H1 (cell line): ENCODE measurements around the gene VPS52. TPM values are rescaled to one million over a fixed set of nuclear protein-coding genes. Genes with fewer than 3 reads are reported as not detected.

Experiments used
- CTCF ChIA-PET: fragments of 300-600 bp; sonication (Branson Sonifier 250); formaldehyde crosslinking; loops from one replicate; lab custom pipeline; 2021; ENCODE audit not compliant: partially characterized antibody; lab: Charles Lee
- POLR2A ChIA-PET: fragments of 300-600 bp; sonication (Branson Sonifier 250); formaldehyde crosslinking; loops from one replicate; lab custom pipeline; 2021; ENCODE audit warnings: inconsistent platforms; ENCODE audit not compliant: partially characterized antibody; lab: Charles Lee
- DNase-seq, 2 experiments: peaks; one replicate each; pipeline versions ENCODE4 v3.0.0 to v3.0.0-alpha.2; 2010 to 2022; ENCODE audit warnings: low spot score in 2 of 2, low read depth in 1 of 2, mixed read lengths in 1 of 2
- FAIRE-seq: peaks from 2 replicates; lab custom pipeline; 2011; peaks lifted over from hg19 to GRCh38; lab: Jason Lieb, UNC
- H2AFZ ChIP-seq: 2 replicates; pipeline ENCODE4 v1.8.1; 2012; ENCODE audit warnings: low read length, inconsistent platforms
- H2AK5ac ChIP-seq: 2 replicates; pipeline ENCODE4 v1.6.1; 2013; ENCODE audit warnings: low read depth, low read length
- H2BK120ac ChIP-seq: replicated peaks from 2 replicates; pipeline ENCODE3; 2013; ENCODE audit warnings: low read depth, low read length, inconsistent platforms
- H2BK12ac ChIP-seq: 2 replicates; pipeline ENCODE4 v1.6.1; 2013; ENCODE audit warnings: low read depth, low read length
- H2BK15ac ChIP-seq: 2 replicates; pipeline ENCODE4 v1.6.1; 2013; ENCODE audit warnings: low read length
- H2BK20ac ChIP-seq: 2 replicates; pipeline ENCODE4 v1.6.1; 2013; ENCODE audit warnings: low read length
- H2BK5ac ChIP-seq: 2 replicates; pipeline ENCODE4 v1.6.1; 2013; ENCODE audit warnings: low read depth, low read length
- H3K14ac ChIP-seq: 2 replicates; pipeline ENCODE4 v1.6.1; 2013; ENCODE audit warnings: inconsistent platforms; ENCODE audit not compliant: insufficient read length
- H3K18ac ChIP-seq: 2 replicates; pipeline ENCODE4 v1.6.1; 2013; ENCODE audit warnings: low read length; ENCODE audit errors: extremely low read depth
- H3K23ac ChIP-seq: 2 replicates; pipeline ENCODE4 v1.6.1; 2013; ENCODE audit warnings: inconsistent platforms; ENCODE audit not compliant: insufficient read length
- H3K23me2 ChIP-seq: 2 replicates; pipeline ENCODE4 v1.6.1; 2013; ENCODE audit warnings: low read depth, low read length
- H3K27ac ChIP-seq: 2 replicates; pipeline ENCODE4 v1.6.1; 2011; ENCODE audit warnings: low read depth, low read length, inconsistent platforms
- H3K27me3 ChIP-seq, 4 experiments: replicated peaks in 1 of 4; 1 replicate in 1 of 4; 2 replicates in 3 of 4; pipeline versions ENCODE4 v1.6.1 to v1.8.1; 2011 to 2013; ENCODE audit warnings: low read length in 3 of 4, mild to moderate bottlenecking in 3 of 4, inconsistent platforms in 2 of 4, mixed read lengths in 2 of 4, moderate library complexity in 1 of 4; ENCODE audit not compliant: control insufficient read depth in 3 of 4, insufficient read depth in 3 of 4; ENCODE audit errors: extremely low read depth in 1 of 4
- H3K36me3 ChIP-seq, 4 experiments: 2 replicates each; pipeline versions ENCODE4 v1.6.1 to v1.8.1; 2011 to 2013; ENCODE audit warnings: mild to moderate bottlenecking in 4 of 4, low read length in 3 of 4, moderate library complexity in 2 of 4, control low read depth in 1 of 4, inconsistent platforms in 1 of 4; ENCODE audit not compliant: insufficient read depth in 4 of 4, control insufficient read depth in 2 of 4
- H3K4ac ChIP-seq: replicated peaks from 2 replicates; pipeline ENCODE3; 2013; ENCODE audit warnings: low read length, low read depth, mixed read lengths, inconsistent platforms; ENCODE audit not compliant: insufficient read length
- H3K4me1 ChIP-seq, 4 experiments: replicated peaks in 1 of 4; 1 replicate in 1 of 4; 2 replicates in 3 of 4; pipeline versions ENCODE4 v1.6.1 to v1.8.1; 2011 to 2013; ENCODE audit warnings: low read length in 3 of 4, inconsistent platforms in 2 of 4, mixed read lengths in 1 of 4; ENCODE audit not compliant: insufficient read depth in 4 of 4, control insufficient read depth in 3 of 4
- H3K4me2 ChIP-seq, 2 experiments: 2 replicates each; pipeline versions ENCODE4 v1.6.1 to v1.8.1; 2011 to 2013; ENCODE audit warnings: low read depth in 2 of 2, low read length in 2 of 2, control low read depth in 1 of 2, inconsistent platforms in 1 of 2, mild to moderate bottlenecking in 1 of 2; ENCODE audit not compliant: insufficient read depth in 1 of 2
- H3K4me3 ChIP-seq, 4 experiments: fragments of 200-600, 300-600 bp in 1 of 4; sonication (generic), shearing (Covaris generic), sonication (Bioruptor Twin) in 1 of 4; 2 replicates each; pipeline versions ENCODE4 v1.5.1 to v1.8.1; 2011 to 2016; ENCODE audit warnings: low read length in 4 of 4, low read depth in 3 of 4, control low read depth in 2 of 4, inconsistent platforms in 2 of 4, mild to moderate bottlenecking in 2 of 4, mixed read lengths in 1 of 4, moderate library complexity in 1 of 4; ENCODE audit not compliant: insufficient read depth in 2 of 4; ENCODE audit errors: extremely low read depth in 1 of 4
- H3K56ac ChIP-seq: replicated peaks from 2 replicates; pipeline ENCODE3; 2013; ENCODE audit warnings: low read depth, mild to moderate bottlenecking, mixed read lengths, low read length, inconsistent platforms; ENCODE audit not compliant: insufficient read length
- H3K79me1 ChIP-seq: 2 replicates; pipeline ENCODE4 v1.6.1; 2013; ENCODE audit warnings: low read depth, low read length, control low read depth
- H3K79me2 ChIP-seq, 2 experiments: 2 replicates each; pipeline versions ENCODE4 v1.6.1 to v1.8.1; 2012 to 2013; ENCODE audit warnings: low read length in 2 of 2, mild to moderate bottlenecking in 2 of 2, inconsistent platforms in 1 of 2; ENCODE audit not compliant: insufficient read depth in 2 of 2, control insufficient read depth in 1 of 2
- H3K9ac ChIP-seq, 4 experiments: replicated peaks in 1 of 4; 1 replicate in 1 of 4; 2 replicates in 3 of 4; pipeline versions ENCODE4 v1.6.1 to v1.8.1; 2011 to 2013; ENCODE audit warnings: low read depth in 3 of 4, low read length in 3 of 4, control low read depth in 2 of 4, mild to moderate bottlenecking in 2 of 4, moderate library complexity in 2 of 4, inconsistent platforms in 1 of 4; ENCODE audit errors: extremely low read depth in 1 of 4
- H3K9me3 ChIP-seq, 2 experiments: 2 replicates each; pipeline versions ENCODE4 v1.6.1 to v1.8.1; 2012 to 2013; ENCODE audit warnings: mild to moderate bottlenecking in 2 of 2, moderate library complexity in 2 of 2, control low read depth in 1 of 2, inconsistent platforms in 1 of 2, low read depth in 1 of 2, low read length in 1 of 2, mixed read lengths in 1 of 2; ENCODE audit not compliant: insufficient read depth in 2 of 2
- H4K20me1 ChIP-seq, 2 experiments: replicated peaks in 1 of 2; 2 replicates each; pipeline versions ENCODE3 to v1.8.1; 2011 to 2013; ENCODE audit warnings: inconsistent platforms in 2 of 2, low read length in 2 of 2, mild to moderate bottlenecking in 1 of 2; ENCODE audit not compliant: insufficient read depth in 2 of 2, control insufficient read depth in 1 of 2
- H4K5ac ChIP-seq: 2 replicates; pipeline ENCODE4 v1.6.1; 2013; ENCODE audit warnings: low read length, low read depth, mixed read lengths, inconsistent platforms; ENCODE audit not compliant: insufficient read length
- H4K8ac ChIP-seq: 2 replicates; pipeline ENCODE4 v1.8.0; 2013; ENCODE audit warnings: mild to moderate bottlenecking, moderate library complexity, low read length, inconsistent platforms; ENCODE audit not compliant: insufficient read depth; ENCODE audit errors: extremely low read depth
- H4K91ac ChIP-seq: replicated peaks from 2 replicates; pipeline ENCODE3; 2013; ENCODE audit warnings: low read length, mixed read lengths, inconsistent platforms; ENCODE audit not compliant: insufficient read length
- ASH2L ChIP-seq: fragments of 200-600, 300-600 bp; sonication (generic); IDR thresholded peaks from one replicate; pipeline ENCODE4 v1.7.1; 2017; ENCODE audit warnings: low read length
- KDM1A ChIP-seq: fragments of 200-600, 300-600 bp; sonication (generic); IDR thresholded peaks from 2 replicates; pipeline ENCODE4 v1.7.1; 2016; ENCODE audit warnings: mild to moderate bottlenecking, low read length, borderline replicate concordance
- RAD21 ChIP-seq, 2 experiments: IDR thresholded peaks in 1 of 2; conservative IDR thresholded peaks in 1 of 2; 2 replicates each; pipeline ENCODE4 v1.6.1; 2011; ENCODE audit warnings: low read depth in 2 of 2, low read length in 2 of 2, improper control_type of control experiment in 1 of 2, inconsistent platforms in 1 of 2, mild to moderate bottlenecking in 1 of 2, moderate library complexity in 1 of 2
- SP4 ChIP-seq: IDR thresholded peaks from 2 replicates; pipeline ENCODE4 v1.6.1; 2012; ENCODE audit warnings: low read length, inconsistent platforms
- TBP ChIP-seq: IDR thresholded peaks from 2 replicates; pipeline ENCODE4 v1.6.1; 2011; ENCODE audit warnings: low read depth, low read length, improper control_type of control experiment
- WGBS, 2 experiments: shearing (Covaris generic) in 1 of 2; methylation state at CpG; one replicate each; pipeline versions ENCODE4 v1.1.6 to v1.1.7; 2013 to 2015; ENCODE audit warnings: low lambda C conversion rate in 2 of 2, mixed read lengths in 2 of 2, inconsistent platforms in 1 of 2, low coverage in 1 of 2, missing lambda C conversion rate in 1 of 2; ENCODE audit not compliant: insufficient replicate concordance in 2 of 2, insufficient coverage in 1 of 2, insufficient read length in 1 of 2; ENCODE audit errors: extremely low coverage in 1 of 2, missing lambda C conversion rate in 1 of 2; 5-methylcytosine and 5-hydroxymethylcytosine counted together
- polyA plus RNA-seq, 7 experiments: library from polyadenylated mRNA; depleted of rRNA in 3 of 7; stranded (reverse) in 5 of 7; unstranded in 2 of 7; fragments of >200 nt in 5 of 7; fragments of 200-250 nt in 2 of 7; gene quantifications; 1 replicate in 5 of 7; 2 replicates in 1 of 7; 4 replicates in 1 of 7; pipeline versions ENCODE4 v1.2.1 to v1.2.3, GENCODE V29; 2011 to 2013; ENCODE audit warnings: missing spikeins in 2 of 7, mixed read lengths in 2 of 7
- total RNA-seq: library from RNA; stranded (reverse); fragmentation: NEBNext Ultra II Directional; extraction: Animal tissue kit (Norgen Biotek cat#: 25700); gene quantifications from 2 replicates; pipeline ENCODE4 v1.2.1, GENCODE V29; 2021
- TF ChIP-seq, protein P1 (sequence below): IDR thresholded peaks from 2 replicates; pipeline ENCODE4 v1.6.1; 2012; ENCODE audit warnings: inconsistent platforms
- TF ChIP-seq, protein P2 (sequence below), 3 experiments: IDR thresholded peaks; 1 replicate in 2 of 3; 2 replicates in 1 of 3; pipeline versions ENCODE4 v1.5.1 to v1.6.1; 2011; ENCODE audit warnings: low read length in 3 of 3, mild to moderate bottlenecking in 3 of 3, inconsistent platforms in 2 of 3, low read depth in 1 of 3, moderate library complexity in 1 of 3; ENCODE audit not compliant: insufficient read depth in 1 of 3; ENCODE audit errors: control extremely low read depth in 1 of 3

Gene VPS52
- total and polyA plus RNA-seq, 2 of the 8 experiments (the other 6 are each of a cell fraction or from before 2014, with no cell fraction given), result 36.5 to 86.3 TPM

DNA sequence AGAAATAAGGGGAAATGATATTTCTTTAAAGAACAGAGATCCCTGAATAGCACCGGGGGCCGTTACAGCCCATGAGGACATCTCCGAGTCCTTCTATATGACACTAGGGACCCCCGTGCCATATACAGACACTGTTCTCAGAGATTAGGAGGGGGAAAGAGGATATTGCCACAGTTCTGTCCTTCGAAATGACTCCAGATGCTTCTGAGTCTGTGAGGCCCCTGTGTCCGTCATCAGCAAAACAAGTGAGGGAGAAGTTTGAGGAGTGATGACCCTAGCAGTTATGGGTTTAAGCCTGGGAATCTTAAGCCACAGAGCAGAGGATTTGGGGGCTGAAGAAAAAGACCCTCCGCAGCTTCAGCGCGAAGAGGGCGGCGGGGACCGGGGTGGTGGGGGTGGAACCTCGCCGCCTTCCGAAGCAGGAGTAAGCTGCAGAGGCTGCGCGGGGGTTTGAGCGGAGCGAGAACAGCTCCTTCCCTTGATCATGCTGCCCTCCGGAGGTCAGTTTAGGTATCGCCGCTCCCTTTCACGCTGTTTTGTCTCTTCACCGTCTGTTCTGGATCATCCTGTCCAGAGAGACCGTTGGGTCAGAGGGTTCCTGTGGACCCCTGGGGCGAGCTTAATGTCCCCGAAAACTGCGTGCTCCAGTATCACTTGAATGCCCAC is 23.6 kb downstream of the VPS52 start:
- peak overlapping the region; percentile 5 to 70 (median 52); a peak in 7 of 8 replicates for H3K4me3 ChIP-seq
- H3K27ac ChIP-seq, result no peak overlapping the region
- peaks cover 9% of the 10 kb centered on the region; the same call in 1 of the 2 replicates for H3K23me2 ChIP-seq
- DNase-seq (peak; percentile 75 to 98), FAIRE-seq (peak; percentile 28)
- TF ChIP-seq ASH2L (peak; percentile 10), TBP (0 out of 2 replicates have a peak, but pooled peaks have one; percentile 21), KDM1A (no peak), RAD21 (IDR thresholded peaks at IDR 0.05 in 1 of 2, conservative IDR thresholded peaks at IDR 0.05 in 1 of 2; ENCODE audit: low read depth in 2 of 2, low read length in 2 of 2) (peak; percentile 93 to 95), SP4 (no peak)
- TF ChIP-seq, protein P1, sequence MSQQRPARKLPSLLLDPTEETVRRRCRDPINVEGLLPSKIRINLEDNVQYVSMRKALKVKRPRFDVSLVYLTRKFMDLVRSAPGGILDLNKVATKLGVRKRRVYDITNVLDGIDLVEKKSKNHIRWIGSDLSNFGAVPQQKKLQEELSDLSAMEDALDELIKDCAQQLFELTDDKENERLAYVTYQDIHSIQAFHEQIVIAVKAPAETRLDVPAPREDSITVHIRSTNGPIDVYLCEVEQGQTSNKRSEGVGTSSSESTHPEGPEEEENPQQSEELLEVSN, result 0 out of 2 replicates have a peak, but pooled peaks have one; percentile 28
- TF ChIP-seq, protein P2, sequence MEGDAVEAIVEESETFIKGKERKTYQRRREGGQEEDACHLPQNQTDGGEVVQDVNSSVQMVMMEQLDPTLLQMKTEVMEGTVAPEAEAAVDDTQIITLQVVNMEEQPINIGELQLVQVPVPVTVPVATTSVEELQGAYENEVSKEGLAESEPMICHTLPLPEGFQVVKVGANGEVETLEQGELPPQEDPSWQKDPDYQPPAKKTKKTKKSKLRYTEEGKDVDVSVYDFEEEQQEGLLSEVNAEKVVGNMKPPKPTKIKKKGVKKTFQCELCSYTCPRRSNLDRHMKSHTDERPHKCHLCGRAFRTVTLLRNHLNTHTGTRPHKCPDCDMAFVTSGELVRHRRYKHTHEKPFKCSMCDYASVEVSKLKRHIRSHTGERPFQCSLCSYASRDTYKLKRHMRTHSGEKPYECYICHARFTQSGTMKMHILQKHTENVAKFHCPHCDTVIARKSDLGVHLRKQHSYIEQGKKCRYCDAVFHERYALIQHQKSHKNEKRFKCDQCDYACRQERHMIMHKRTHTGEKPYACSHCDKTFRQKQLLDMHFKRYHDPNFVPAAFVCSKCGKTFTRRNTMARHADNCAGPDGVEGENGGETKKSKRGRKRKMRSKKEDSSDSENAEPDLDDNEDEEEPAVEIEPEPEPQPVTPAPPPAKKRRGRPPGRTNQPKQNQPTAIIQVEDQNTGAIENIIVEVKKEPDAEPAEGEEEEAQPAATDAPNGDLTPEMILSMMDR (IDR thresholded peaks at IDR 0.05; ENCODE audit: control extremely low read depth in 1 of 3, insufficient read depth in 1 of 3, low read depth in 1 of 3, low read length in 3 of 3), result peak; percentile 88 to 96 (median 92)
- no peak overlapping the region for H2BK120ac ChIP-seq
- no peaks in the 10 kb centered on the region for H3K79me1 ChIP-seq
- no peak overlapping the region for H3K9ac ChIP-seq
- no peak overlapping the region for H3K23ac ChIP-seq
- H3K4me2 ChIP-seq, result peak overlapping the region; percentile 63 to 98
- no peak overlapping the region for H2BK5ac ChIP-seq
- no peaks in the 10 kb centered on the region for H3K9me3 ChIP-seq
- H3K36me3 ChIP-seq, result peaks cover 0 to 2% (median 0%) of the 10 kb centered on the region in 4 experiments; a peak in 1 of 8 replicates
- peaks cover 0 to 10% (median 7%) of the 10 kb centered on the region in 4 experiments; a peak in 4 of 7 replicates for H3K4me1 ChIP-seq
- H3K4ac ChIP-seq, result no peak overlapping the region
- H3K18ac ChIP-seq, result no peak overlapping the region
- H2AK5ac ChIP-seq, result no peak overlapping the region
- no peak overlapping the region for H2BK12ac ChIP-seq
- H4K8ac ChIP-seq, result no peak overlapping the region
- ChIA-PET CTCF (interaction anchor here (0.5 to 7.9 kb wide), 41 partner anchors 12 to 1574 kb away, joined by 3 to 107 read pairs (median 5); partner anchors contain the start of genes HSD17B8, RING1, RPS18 and VPS52), POLR2A (interaction anchor here (0.6 to 2.2 kb wide), 18 partner anchors 8 to 276 kb away, joined by 3 to 15 read pairs (median 5); partner anchors contain the start of genes HSD17B8, RGL2, RING1 and RPS18)
- no peak overlapping the region for H2BK20ac ChIP-seq
- no peaks in the 10 kb centered on the region for H4K20me1 ChIP-seq
- H2AFZ ChIP-seq, result peak overlapping the region; percentile 54; the same call in 1 of the 2 replicates
- H3K56ac ChIP-seq, result no peak overlapping the region
- no peak overlapping the region for H3K14ac ChIP-seq
- H4K91ac ChIP-seq, result no peak overlapping the region
- no peaks in the 10 kb centered on the region for H3K79me2 ChIP-seq
- H3K27me3 ChIP-seq, result peaks cover 0 to 21% (median 11%) of the 10 kb centered on the region in 4 experiments; a peak in 6 of 7 replicates
- WGBS, 2 experiments, result 9% methylated on average over 17 of the region's 28 CpGs; no CpG with 5 or more reads in 1 of the 2 experiments
- no peak overlapping the region for H2BK15ac ChIP-seq
- H4K5ac ChIP-seq, result no peak overlapping the region
